Measurements from ENCODE around the gene LRP1B.
A peak's percentile ranks its signal among the peaks of the same experiment; 100 is the strongest.
"Not testable (repeated sequence)": the region's sequence is repeated elsewhere in the genome, so short reads cannot be mapped to it uniquely, and the experiment has no call there.

The LRP1B gene

DNA sequence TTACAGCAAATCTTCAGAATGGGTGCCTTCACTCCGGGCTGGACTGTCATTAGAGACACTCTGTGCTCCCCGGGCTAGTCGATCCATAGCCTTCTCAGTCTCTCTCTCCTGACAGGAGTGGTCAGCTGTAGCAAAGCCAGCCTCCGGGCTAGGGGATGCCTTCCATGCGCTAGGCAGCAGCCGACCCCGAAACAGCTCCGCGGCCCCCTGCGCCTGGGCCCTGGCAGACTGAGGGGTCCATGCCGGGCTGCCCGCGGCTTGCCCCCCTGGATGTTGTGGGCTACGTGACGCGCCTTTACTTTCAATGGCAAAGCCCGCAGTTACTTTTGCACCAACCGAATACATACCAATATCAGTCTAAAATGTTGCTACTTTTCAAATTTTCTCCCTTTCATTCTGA, 1447.2 kb downstream of the LRP1B start:
- no peak for DNase-seq (ENCODE audit: low spot score)

DNA sequence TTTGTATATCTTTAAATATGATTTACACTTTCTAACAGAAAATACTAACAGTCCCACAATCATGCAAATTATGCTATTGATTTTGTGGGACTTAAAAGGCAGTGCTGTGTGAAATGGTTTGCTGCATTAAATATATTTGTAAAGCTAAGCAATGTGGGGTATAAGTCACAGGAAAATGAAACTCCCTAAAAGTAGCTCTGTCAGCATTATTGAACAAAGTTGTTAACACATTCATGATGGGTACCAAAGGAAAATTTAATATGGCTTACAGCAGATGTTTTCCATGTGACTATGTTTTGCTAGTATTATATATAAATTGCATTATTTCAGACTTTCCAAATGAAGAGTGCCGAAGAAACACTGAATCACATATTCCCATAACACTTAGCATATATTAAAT, 1450.0 kb downstream of the LRP1B start:
- DNase-seq (ENCODE audit: low spot score): no peak

DNA sequence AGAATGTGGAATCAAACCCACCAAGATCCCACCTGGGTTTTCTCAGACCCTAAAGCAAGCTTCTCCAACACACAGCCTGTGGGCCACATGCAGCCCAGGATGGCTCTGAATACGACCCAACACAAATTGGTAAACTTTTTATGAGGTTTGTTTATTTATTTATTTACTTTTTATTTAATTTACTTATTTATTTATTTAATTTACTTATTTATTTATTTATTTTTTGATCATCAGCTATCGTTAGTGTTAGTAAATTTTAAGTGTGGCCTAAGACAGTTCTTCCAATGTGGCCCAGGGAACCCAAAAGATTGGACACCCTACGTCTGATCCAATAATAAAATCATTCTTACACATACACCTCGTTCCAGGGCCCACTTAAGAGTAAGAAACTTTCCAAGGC, 1451.1 kb downstream of the LRP1B start:
- no peak for DNase-seq (ENCODE audit: low spot score)

DNA sequence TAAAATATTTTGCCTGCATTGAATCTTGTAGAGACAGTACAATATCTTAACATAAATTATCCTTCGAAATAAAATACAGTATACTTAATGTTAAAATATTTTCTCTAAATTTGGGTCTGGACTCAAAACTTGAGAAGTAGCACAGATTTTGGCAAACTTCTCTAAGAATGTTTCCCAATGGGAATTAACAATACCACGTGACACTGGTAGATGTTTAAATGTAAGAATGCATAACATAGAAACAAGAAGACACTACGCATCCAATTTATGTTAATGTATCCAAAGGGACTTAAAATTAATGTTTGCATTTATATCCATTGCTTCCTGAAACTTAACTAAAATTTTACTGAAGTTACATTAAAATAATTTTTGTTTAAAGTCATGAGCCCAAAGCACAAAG, 1460.9 kb downstream of the LRP1B start:
- DNase-seq (ENCODE audit: low spot score): no peak

DNA sequence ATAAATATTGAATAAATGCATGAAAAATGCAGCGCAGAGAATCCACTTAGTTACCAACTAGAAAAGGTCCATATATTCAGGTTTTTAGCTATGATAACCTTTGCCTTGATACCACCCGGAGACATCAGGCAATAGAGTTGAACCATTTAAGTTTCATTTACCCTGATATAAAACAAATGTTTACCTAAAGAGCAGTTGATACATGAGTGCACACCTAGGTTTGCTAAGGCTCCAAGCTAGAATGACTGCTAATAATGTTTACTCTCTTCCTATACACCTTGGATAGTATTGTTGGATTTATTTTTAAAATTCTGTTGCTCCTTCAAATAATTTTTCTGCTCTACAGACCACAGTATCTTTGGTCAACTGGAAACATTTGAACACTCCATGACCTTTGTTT, 1463.6 kb downstream of the LRP1B start:
- no peak for DNase-seq (ENCODE audit: low spot score)

DNA sequence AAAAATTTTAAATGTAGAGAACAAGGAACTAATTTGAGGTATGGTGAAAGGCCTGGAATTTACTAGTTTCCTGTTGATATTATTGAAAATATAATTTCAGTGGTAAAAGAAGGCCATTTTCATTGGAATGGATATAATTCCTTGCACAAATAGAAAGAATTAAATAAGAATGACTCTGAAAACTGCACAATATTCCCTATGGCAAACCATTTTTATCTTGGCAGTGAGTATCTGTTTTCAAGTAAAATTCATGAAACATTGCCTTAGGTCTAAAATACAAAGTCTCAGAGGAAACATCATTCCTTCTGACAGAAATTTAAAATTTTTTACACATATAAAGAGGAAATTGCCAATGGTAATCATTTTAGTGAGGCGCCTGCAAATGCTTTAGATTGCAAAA, 1468.3 kb downstream of the LRP1B start:
- no peak for DNase-seq (ENCODE audit: low spot score)

DNA sequence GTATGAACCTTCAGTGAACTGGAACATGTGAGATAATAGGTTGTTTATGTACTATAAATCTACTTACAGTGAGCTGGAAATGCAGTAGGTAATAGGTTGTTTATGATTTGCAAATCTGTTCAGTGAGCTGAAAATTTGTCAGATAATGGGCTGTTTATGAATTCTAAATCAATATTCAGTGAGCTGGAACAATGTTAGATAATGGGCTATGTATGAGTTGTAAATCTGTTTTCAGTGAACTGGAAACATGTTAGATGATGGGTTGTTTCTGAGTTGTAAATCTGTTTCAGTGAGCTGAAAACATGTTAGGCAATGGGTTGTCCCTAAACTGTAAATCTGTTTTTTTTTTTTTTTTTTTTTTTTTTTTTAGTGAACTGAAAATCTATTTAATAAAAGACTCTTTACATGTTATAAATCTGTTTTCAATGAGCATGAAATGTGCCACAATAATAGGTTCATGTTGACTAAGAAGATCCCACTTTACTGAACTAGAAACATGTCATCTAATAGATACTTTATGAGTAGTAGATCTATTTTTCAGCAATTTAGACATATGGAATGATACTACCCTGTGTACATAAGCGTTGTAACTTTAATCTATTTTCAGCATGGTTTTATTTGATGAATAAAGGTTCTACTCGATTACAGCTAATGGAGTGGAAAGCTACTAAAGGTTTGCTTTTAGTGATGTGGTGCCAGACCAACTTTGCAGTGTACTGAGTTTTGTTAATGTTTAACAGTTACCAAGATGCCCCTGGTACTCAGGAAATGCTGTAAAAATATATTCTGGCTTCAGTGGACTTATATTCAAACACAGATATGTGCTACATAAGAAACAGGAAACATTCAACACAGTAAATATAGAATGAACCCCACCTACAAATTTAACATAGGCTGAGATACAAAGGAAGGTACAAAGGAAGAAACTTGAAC, 1471.8 kb downstream of the LRP1B start:
- peak; percentile 15 for DNase-seq (ENCODE audit: low spot score)

DNA sequence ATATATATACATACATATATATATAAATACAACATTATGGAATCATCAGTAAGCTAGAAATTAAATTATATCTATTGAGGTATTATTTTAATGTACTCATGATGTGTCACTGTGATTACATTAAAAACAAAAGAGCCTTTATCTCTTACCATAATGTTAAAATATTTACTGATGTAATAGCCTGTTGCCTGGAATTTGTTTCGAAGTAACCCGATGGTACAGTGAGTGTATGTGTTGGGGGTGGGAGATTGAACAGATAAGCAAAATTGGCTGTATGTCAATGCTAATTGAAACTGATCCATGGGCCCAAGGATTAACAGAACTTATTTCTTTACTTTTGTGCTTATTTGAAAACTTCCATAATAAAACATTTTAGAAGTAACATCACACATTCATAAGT, 1473.2 kb downstream of the LRP1B start:
- DNase-seq (ENCODE audit: low spot score): no peak

DNA sequence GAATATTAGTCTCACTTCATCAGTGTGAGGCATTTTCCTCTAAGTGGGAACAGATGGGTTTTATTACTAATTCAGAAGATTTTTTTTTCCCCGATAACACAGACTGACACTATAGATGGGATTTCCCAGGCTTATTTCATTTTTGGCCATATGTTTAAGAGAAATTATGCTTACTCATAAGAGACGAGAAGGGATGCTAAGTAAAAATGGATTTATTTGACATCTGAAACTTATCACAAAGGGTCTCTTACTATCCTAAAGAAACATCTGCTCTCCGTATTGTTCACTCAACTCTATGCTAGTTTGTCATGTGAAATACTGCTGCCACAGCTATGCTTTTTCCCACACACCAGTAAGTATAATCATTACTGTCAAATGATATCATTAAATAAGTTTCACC, 1476.3 kb downstream of the LRP1B start:
- no peak for DNase-seq (ENCODE audit: low spot score)

DNA sequence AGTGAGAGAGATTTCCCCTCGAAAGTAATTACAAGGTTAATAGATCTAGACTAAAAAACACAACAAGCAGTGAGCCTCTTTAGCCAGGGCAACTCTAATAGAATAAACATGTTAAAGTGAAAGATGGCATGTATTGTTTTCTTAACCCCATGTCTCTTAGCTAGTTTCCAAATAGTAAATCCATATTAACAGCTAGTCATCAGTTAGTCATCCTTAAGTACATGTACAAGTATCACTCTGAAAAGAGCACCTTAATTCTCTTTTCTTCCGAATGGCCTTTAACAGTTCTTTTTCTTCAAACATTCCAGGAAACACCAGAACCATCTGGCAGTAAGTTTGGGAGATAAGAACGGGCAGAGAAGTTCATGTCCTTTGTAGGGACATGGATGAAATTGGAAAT, 1480.0 kb downstream of the LRP1B start:
- no peak for DNase-seq (ENCODE audit: low spot score)

DNA sequence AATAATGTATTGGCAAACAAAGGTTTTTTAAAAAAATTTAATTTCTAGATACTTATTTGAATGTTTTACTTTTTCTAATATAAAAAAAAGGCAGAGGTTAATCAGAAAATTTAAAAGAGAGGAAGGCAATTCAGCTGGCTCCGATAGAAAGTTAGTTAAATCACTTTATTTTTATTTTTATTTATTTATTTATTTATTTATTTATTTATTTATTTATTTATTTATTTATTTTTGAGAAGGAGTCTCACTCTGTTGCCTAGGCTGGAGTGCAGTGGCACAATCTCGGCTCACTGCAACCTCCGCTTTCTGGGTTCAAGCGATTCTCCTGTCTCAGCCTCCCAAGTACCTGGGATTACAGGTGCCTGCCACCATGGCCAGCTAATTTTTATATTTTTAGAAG, 1480.7 kb downstream of the LRP1B start:
- not testable (repeated sequence) for DNase-seq (ENCODE audit: low spot score)

DNA sequence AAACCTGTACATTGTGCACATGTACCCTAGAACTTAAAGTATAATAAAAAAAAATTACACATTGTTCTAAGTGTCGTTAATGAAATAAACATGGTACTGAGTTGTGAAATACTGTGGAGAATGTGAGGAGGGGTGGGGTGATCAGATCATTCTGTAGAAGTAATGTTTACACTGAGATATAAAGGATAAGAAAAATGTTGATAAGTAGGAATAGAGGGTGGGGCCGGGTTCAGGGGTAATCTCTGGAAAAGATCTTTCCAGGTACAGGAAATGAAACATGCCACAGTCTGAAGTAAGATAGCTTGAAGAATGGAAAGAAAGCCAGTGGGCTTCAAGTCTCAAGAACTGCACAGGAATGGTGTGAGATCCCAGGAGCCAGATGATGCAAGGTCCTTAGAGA, 1482.4 kb downstream of the LRP1B start:
- DNase-seq (ENCODE audit: low spot score): no peak

DNA sequence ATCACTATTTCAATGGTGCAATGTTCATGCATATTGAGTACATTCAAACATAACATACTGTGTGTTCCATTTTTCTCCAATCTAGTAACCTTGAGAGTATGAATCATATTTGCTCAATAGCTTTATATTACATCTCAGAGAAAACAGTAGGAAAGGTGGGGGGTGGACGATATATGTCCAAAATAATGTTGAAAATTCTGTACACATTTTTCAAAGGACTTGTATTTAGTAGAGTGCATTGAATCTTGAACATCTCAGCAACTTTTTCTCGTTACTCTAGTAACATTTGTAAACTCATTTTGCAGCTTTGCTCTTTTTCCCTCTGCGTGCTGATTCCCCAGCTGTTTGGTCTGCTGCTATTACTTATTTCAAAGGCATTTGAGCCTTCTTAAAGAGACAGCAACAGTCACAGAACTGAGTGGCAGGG, 1487.0 kb downstream of the LRP1B start:
- no peak for DNase-seq (ENCODE audit: low spot score)

DNA sequence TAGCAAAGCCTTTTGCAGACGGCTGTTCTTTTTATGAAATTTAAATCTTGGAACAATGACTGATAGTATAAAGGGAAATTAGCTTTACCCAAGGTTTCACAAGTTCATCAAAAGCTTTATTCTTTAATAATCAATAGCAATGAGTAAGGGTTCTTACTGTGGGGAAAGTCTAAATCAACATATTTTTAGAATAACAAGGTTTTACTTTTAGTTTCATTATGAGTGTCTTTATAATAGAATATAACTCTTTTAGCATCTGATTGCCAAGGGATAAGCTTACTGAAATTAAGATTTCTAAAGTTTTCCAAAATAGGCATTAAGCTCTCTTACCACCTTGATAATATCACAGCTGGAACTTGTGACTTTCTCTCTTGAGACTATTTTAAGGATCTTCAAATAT, 1489.7 kb downstream of the LRP1B start:
- DNase-seq (ENCODE audit: low spot score): no peak

DNA sequence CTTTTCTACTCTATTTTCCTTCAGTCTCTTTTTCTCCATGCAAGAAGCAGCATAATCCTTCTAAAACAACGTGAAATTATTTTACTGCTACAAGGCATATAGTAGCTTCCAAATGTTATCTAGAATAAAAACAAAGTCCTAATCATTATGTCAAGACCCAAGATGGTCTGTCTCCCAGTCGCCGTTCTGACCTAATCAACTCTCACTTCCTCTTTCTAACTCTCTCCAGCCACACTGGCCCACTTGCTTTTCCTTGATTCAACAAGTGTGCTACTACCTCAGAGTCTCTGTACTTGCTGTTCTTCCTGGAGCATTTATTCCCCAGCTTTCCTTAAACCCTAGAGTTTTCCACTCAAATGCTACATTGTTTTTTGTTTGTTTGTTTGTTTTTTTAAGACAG, 1491.2 kb downstream of the LRP1B start:
- no peak for DNase-seq (ENCODE audit: low spot score)

DNA sequence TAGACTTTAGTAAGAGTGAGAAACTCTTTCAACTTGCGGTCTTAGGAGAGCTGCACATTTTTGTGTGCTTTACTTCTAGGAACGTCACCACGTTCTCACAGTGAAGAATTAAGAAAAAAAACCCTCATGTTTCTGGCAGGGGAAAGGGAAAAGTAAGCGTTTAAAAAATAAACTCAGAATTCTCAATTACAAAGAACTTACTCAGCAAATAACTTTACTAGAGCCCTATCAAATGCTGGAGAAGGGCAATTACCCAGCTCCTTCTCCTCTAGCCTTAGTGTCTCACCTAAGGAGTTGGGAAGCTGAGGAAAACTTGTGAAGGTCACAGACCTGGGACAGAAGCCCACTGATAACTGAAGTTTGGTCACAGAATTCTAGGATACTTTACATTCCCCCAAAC, 1500.3 kb downstream of the LRP1B start:
- no peak for DNase-seq (ENCODE audit: low spot score)

DNA sequence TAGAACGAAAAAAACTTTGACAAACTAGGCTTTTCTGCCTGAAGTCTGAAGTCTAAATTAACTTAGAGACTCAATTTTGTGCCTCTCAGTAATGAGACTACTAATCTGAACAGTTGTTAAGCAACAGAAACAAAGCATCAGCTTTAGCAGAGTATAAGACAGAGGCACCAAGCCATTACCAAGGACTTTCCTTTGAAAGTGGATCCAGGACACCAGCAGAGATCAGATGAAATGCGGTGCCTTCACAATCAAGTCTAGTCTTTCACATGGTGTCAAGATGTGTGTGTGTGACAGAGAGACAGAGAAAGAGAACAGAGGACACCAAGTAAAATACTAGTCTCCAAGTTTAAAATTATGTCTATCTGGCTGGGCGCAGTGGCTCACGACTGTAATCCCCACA, 1502.9 kb downstream of the LRP1B start:
- DNase-seq (ENCODE audit: low spot score): no peak

DNA sequence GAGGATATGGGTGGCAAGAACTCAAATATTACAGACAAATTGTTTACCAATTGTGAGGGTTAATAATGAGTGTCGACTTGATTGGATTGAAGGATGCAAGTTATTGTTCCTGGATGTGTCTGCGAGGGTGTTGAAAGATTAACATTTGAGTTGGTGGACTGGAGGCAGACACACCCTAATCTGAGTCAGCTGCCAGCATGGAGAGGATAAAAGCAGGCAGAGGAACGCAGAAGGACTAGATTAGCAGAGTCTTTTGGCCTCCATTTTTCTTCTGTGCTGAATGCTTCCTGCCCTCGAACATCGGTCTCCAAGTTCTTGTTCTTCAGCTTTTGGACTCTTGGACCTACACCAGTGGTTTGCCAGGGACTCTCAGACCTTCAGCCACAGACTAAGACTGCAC, 1503.7 kb downstream of the LRP1B start:
- DNase-seq (ENCODE audit: low spot score): no peak

DNA sequence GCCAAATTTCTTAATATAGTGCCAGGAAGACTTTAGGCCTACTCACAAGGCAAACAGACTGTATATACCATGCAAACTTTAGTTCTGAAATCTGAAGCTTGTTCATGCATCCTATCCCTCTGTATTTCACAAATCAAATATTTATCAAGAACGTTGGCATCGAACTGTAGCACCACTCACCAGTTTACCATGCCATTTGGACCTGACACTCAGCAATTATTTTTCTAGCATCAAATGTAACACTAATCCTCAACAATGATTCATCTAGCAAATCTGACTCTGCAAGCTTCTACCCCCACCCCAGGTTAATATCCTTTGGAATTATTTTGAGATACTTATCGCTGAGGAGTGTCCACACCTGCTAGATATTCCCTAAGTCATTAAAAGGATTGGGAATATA, 1506.6 kb downstream of the LRP1B start:
- DNase-seq (ENCODE audit: low spot score): no peak

DNA sequence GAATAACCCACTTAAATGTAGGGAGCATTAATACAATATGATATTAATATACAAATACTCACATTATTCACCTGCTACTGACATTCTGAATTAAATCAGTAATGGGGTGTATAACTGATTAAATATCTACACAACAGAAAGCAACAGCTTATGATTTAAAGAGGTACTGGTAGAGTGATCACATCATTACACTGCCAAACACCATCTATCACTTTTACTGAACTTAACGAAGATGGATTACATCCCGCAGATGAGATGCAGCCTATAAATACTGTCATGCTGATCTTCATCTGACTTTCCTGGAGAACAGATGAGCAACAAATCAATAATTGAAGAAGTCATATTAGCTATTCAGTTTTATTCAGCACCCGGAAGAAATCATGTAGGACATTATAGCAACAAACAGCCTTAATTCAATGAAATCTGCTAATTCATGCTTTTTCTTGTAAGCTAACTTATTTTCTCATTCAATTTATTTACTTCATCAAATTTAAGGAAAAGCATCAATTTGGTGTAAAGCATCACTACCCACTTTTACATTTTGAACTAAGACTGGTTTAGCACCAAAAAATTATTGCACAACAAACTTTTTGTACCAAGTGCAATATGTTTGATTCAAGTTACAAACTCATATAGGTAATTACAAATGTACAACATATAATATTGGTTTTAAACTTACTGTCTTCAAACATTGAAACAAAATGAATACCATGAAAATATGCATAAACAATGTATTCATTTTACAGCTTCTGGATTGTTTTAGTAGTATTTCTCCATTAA, 1509.0 kb downstream of the LRP1B start:
- DNase-seq (ENCODE audit: low spot score): no peak

DNA sequence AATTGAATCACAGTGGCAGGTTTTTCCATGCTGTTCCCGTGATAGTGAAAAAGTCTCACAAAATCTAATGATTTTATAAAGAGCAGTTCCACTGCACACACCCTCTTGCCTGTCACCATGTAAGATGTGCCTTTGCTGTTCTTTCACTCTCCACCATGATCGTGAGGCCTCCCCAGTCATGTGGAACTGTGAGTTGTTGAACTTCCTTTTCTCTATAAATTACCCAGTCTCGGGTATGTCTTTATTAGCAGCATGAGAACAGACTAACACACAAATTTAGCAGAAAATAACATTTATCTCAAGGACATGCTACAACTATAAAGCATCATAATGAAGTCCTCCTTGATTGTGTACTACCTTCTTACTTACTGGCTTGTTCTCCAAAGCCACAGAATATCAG, 1526.0 kb downstream of the LRP1B start:
- no peak for DNase-seq (ENCODE audit: low spot score)

DNA sequence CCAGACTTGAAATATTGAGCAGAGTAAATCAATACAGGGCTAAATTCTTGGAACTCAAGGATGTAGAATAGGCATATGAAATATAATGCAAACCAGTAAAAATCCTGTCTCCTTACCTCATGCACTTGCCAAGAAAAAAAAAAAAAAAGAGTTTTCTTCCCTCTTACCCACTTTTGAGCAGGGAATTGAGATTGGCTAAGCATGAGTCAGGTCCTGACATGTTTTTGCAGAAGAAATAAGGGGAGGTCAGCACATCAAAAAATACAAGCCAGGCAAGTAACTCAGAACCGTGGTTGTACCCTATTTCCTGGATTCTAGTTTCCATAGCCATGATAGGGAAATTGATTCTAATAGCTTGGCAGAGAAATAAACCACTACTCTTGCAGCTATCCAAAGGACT, 1526.7 kb downstream of the LRP1B start:
- DNase-seq (ENCODE audit: low spot score): no peak

DNA sequence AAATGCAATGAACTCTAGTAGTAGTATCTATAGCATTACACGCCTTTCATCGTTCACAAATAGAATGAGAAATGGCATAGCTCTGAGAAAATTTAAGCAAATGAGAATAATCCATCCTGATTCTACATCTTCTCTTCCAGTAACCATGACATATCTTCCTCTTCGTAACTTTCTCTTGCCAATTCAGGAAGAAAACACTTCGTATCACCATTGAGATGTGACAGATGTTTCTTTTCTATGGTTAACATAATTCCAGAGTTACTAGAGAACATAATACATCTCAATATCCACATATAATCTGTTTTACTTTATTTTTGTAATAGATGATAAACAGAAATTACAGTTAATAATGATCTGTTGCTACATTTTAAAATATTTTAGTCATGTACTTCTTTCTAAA, 1527.4 kb downstream of the LRP1B start:
- no peak for DNase-seq (ENCODE audit: low spot score)

Measured in HuH-7.5 (cell line).